GM19240 (cell line): Measurements from ENCODE around the gene UBE2E2.

Experiments
- DNase-seq: peaks from one replicate; pipeline ENCODE4 v3.0.0; 2011; ENCODE audit warnings: low spot score; ENCODE audit not compliant: insufficient read length

Gene UBE2E2

DNA sequence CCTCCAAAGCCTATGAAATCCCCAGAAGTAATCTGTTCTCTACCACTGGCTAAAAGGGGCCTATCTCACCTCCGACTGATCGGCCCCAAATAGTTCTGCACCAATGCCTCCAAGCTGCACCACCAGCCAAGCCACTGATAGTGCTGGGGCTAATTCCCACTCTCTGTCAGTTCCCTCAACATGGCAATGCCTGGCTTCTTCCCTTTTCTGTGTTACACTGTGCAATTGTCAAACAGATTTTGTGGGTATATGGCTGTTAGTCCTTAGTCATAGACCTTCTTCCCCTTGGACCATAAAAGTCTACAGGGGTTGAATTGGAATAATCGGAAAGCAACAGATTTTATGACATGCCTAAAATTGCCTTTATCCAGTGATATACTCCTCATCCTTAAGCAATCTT, 9.3 kb upstream of the UBE2E2 start:
- no peak for DNase-seq

DNA sequence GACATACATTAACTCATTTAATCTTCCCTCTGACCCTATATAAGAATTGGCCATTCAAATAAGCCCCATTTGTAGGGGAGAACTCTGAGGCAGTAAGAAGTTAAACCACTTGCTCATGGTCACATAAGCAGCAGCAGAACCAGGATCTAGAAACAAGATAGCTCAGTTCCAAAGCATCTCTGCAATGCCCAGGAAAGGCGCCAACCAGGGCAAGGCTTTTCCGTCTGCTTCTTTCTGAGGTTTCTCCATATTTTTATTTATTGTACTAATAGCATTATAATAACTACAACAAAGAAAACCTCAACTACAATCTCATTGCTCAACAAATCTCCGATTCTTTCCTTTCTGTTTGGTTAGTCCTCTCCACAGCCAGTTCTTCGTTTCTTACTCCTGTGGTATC, 4.3 kb upstream of the UBE2E2 start:
- no peak for DNase-seq

DNA sequence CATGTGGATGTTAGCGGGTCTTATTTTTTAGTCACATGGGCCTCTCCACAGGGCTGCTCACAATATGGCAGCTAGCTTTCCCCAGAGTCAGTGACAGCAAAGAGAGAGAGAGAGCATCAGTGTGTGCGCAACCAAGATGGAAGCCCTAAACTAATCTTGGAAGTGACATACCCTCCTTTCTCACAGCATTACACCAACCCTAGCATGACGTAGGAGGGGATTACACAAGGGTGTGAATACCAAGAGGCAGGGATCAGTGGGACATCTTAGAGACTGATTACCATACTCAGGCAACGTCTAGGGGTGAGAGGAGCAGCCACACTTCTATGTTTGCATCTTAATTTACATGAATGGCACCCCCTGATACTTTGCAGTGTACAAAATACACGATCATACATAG, 3.5 kb upstream of the UBE2E2 start:
- no peak for DNase-seq

DNA sequence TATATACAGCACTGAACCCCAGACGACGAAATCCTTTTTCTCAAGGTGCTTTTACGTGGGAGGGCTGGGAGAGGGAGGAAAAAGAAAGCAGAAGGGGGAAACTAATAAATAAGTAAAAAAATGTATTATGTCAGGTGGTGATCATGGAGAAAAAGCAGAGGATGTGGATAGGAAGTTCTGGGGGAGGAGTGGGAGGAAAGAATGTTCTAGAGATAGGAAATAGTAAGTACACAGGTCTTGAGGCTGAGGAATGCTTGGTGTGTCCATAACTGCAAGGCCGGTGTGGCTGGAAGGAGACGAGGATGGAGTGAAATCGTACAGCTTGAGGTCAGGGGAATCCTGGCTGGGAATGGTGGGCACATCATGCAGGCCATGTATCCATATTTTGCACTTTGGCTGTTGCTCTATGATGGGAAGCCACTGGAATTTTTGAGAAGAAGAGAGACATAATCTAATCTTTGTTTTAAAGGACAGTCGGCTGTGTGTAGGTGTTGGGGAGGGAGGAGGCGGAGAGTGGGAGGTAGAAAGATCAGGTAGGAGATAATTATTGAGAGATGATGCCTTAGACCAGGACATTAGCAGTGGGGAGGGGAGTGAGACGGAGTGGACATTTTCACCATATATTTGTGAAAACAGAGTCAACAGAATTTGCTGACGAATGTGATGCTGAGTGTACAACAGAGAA, 1.8 kb upstream of the UBE2E2 start:
- no peak for DNase-seq

DNA sequence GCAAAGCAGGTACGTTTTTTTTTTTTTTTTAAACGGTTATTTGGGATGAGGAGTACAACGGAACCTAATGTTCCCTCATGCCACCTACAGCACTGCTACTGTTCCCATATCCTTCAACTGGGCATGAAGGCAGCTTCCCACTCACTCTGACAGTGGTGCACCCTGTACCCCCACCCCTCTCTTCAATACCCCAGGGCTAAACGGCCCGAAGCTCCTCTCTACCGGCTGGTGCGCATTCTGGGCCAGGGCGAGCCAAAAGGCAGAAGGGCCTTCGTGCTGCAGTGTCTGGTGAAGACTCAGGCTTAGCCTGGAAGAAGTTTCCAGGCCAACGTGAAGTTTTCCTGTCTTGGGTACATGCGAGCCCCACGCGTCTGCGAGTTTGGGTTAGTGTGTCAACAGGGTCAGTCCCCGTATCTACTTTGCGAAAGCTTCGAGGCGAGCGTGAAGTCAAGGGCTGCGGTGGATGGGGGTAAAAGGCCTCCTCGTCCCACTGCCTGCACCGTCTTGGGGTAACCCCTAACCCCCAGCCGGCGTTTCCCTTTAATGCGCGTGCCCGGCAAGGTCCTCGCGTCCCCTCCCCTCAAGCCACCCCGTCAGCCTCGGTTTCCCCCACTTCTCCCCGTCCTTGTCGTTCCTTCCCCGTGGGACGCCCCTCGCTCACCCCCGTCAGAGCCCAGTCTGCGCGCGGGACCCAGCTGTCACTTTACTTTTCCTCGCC, 765 bp upstream of the UBE2E2 start:
- DNase-seq: no peak

DNA sequence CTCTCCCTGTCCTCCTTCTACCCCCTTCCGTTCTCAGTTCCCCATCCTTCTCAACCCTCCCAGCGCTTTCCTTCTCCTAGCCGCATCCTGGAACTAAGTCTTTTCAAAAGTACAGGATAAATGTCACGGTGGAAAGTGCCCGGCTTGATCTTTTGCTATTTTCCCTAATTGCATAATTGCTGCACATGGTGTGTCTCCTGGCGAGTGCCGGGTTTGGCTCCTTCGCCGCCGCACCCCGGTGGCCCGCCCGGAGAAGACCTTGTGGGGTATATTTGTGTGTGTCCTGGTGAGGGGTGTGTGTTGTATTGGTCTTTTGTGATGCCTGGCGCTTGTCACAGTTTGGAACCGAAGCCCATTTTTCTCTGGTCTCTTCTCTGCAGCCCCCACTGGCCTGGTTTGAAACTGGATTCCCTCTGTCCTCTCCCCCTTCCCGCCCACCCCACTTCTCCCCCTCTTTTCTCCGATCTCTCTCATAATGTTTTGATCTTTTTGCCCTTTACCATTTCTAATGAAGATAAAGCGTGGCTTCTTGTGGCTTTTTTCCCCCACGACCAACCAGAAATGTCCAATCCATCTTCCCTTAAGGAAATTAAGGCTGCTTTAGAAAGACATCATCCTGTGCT, 692 bp downstream of the UBE2E2 start:
- no peak for DNase-seq

DNA sequence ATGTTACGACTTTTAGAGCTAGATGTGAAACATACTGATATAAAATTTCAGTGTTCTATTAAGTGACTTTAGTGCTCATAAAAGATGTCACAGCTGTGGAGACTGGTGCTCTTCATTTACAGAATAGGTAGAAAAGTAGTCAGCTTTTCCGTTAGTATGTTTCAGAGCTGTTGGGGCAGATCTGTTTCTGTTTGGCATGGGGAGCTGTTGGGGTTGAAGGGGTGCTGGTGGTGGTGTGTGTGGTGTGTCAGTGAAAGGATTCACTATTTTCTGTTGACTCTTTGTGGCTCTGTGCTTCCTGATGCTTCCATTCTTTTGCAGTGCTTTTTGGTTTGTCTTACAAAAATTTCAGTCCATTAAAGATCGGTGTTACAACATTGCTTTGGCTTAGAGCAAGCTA, 3.2 kb downstream of the UBE2E2 start:
- DNase-seq: no peak

DNA sequence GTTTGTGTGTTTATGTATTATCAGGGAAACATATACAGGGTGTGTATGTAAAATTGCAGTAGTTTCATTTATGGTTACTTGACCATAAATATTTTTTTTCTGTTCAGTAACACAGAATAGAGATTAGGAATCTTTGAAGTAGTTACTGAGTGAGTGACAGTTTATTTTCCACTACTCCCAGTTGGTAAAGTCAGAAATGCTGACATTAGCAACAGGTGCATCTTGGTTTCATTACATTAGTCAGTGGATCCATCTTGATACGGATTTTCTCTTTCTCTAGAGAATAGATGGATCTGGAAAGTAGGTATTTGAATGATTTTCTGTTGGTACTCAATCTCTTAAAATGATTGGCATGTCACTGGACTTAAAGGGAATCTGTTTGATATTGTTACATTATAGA, 6.0 kb downstream of the UBE2E2 start:
- DNase-seq: no peak

DNA sequence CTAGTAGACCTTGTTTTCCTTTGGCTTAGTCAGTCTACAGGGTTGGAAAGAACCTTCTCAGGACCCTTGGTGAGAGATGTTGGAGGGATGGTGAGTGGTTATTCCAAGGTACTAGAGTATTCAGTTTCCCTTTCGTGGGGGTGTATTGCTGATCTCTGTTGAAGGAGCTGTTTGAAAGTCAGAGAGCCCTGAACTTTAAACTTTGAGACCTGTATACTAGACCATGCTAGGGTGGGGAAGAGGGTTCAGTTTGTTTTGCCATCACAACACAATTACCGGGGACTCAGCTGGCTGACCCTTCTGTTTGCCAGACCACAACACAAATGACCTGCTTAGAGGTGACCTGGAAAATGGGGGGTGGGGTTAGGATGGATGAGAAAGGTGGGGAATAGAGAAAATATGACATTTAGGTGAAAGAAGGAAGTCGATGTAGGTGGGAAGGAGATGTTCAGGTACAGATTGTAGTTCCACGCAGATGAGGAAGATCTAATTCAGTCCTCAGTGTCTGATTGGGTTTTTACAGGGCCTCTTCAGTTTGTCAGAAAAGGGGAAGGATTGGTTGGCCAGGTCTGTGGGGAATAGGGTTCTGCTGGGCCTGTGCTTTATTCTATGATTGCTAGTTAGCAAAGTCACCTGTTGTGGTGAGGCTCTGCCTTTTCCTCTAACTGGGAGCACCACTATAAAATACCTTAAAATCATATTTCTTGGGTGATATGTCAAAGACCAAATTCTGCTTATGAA, 6.8 kb downstream of the UBE2E2 start:
- DNase-seq: no peak

DNA sequence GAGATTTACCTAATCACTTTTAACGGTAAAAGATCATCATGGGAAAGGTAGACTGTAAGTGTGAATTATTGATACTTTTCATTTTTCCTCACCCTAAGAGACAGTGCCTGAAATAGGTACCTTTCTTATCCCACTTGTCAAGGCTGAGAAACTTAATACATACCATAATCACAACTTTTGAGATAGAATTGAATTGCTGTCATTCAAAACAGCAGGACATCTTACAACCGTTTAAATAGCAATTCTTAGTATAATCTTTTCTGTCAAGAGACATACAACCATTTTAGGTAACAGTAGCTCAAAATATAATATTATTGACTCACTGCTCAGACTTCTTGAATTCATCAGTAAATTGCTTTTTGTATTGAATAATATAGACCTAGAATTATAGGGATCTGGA, 10.7 kb downstream of the UBE2E2 start:
- DNase-seq: no peak

DNA sequence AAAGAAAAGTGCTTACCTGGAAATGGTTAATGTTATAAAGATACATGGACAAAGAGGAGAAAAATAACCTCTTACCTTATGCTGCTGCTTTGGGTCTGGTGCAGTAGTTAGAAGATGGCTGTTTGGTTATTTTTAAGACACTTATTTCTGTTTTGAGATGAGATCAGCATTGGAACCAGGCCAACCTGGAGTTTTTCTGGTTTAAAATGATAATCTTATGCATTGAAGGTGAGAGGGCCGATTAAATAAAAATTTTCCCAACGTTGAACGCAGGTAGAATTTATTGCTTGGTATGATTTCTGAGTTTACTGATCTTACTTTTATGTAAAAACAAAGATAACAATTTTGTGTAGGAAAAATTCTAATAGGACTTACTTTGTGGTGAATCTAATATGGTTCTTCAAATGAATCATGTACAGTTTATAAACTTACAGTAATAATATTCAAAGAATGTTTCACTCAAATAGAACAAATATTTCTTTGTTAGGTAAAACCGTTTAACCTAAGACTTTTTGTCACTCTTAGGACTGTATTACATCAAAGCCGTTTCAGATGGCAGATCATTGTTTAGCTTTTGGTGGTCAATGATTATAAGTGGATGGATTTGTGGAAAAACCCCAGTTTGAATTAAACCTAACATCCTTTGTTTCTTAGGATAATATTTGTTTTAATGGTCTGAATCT, 14.9 kb downstream of the UBE2E2 start:
- no peak for DNase-seq

DNA sequence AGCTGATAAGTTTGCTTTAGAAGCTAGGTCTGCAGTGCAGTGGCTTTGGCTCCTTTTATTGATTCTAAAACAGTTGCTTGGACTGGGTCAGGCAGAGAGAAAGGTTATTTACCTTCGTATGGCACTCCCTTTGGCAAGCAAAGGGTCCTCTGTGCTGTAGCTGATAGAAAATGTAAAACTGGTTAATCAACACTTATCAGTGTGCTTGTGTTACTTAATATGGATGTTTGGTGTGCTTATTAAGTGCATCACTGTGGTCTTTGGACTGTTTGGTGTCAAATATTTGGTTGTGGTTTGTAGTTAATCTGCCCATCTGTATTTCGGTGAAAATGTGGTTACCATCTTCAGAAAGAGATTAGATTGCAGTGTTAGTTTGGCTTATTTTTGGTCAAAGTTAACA, 16.0 kb downstream of the UBE2E2 start:
- no peak for DNase-seq

DNA sequence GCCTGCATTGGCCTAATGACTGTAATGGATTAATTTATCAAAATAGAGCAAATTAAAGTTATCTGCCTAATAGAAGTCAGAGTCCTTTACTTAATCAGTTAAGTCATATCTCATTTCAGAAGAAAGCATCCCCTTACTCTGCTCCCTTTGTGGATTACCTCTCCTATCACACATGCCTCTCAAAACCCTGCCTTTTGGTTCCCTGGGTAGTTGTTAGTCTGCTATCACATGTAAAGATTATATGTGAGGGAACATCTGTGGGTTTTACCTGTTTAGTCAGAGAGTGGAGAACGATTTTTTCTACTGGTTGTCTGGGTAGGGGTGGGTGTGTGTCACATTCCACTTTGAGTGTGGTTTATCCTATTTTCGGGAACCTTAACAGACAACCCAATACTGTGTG, 16.4 kb downstream of the UBE2E2 start:
- no peak for DNase-seq

DNA sequence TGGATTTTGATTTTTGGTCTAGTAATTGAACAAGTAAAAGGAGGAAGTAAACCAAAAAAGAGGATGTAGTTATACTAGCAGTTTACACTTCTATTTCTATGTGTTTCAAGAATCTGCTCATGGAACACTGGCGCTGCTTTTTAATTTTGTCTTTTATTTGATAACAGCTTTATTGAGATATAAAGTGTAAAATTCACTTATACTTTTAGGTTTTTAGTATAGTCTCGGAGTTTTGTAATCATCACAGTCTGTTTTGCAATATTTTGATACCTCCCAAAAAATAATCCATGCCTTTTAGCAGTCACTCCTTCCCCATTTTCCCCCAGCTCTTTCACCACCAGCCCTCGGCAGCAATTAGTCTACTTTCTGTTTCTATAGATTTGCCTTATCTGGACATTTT, 18.0 kb downstream of the UBE2E2 start:
- no peak for DNase-seq

DNA sequence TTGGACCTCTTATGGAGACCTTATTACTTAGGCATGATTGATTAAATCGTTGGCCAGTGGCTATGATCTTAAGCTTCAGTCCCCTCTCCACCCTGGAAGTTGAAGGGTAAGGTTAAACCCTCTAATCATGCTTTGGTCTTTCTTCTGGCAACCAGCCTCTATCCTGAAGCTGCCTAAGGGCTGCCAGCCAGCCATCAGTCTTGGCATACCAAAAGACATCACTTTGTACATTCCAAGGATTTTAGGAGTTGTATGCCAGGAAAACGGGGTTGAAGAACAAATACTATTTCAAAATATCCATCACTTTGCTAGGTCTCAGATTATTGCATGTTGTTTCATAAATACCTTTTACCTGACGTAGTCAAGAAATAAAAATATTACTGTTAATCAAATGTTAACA, 28.9 kb downstream of the UBE2E2 start:
- DNase-seq: no peak

DNA sequence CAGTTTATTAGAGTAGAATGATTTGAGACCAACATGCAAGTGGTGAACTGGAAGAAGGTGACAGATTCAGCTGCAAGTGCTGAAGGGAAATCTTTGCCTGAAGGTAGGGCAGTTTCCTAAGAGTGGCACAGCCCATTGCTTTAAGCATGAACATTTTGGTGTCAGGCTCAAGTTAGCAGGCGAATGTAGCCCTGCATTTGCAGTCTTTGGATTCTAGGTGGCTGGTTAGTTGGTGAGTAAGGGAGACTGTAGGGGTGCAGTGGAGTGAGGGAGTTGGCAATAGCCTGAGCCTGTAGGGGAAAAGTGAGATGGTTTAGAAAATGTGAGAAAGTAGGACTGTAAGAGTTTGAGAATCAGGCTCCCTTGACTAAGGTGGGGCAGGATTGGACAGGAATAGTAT, 29.7 kb downstream of the UBE2E2 start:
- no peak for DNase-seq

DNA sequence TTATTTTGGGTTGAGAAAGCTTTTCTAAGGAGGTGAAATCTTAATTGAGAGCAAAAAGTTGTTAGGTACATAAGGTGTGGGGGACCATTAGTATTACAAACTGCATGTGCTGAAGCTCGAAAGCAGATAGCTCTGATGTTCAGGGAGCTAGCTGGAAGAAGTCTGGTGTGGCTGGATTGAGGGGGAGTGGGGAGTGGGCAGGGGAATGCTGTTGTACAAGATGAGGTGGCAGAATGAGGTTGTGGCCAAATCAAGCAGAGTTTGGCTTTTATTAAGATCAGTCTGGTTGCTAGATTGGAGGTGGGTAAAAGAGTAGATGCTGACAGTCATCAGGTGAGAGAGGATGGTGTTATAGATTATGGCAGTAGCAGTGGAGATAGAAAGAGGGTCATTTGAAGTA, 32.1 kb downstream of the UBE2E2 start:
- DNase-seq: no peak

DNA sequence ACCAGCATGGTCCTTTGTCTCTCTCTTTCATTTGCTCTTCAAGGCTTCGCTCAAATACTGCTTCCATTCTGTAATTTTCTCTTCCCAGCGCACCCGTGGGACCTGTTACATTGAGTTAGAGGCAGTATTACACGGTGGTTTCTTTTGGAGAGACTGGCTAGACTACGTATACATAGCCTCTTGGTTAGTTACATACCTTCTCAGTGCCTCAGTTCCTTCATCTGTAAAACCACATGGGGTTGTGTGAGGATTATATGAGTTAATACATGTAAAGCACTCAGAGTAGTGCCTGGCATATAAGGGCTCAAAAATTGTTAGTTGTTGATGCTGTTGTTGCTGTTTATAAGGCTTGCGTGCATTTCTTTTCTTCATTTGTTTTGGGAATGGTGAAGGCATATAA, 33.8 kb downstream of the UBE2E2 start:
- no peak for DNase-seq

DNA sequence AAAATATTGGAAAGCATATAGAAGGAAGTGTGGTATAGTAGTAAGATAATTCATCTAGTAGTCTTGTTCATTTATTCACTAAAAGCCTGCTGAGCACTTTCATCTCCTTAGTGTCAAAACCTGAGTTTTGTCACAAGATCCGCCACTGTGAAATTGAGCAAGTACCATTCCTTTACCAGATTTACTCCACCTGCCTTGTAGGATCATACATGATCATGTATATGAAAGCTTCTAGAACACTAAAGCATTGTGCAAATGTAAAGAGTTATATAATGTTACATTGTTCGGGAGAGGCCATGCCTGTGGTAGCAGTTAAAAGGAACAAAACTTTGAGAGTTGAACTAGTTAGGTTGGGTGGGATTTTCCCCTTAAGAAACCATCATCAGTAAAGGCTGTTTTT, 35.0 kb downstream of the UBE2E2 start:
- no peak for DNase-seq

DNA sequence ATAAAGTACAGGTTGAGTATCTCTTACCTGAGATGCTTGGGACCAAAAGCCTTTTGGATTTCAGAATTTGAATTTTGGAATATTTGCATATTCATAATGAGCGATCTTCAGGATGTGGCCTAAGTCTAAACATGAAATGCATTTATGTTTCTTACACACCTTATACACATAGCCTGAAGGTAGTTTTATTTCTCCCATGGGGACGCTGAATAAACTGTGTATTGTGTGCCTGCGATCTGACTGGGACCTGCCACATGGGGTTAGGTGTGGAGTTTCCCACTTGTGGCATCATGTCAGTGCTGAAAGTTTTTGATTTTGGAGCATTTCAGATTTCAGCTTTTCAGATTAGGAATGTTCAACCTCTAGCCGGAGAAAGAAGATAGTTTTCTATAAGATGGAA, 35.5 kb downstream of the UBE2E2 start:
- no peak for DNase-seq

DNA sequence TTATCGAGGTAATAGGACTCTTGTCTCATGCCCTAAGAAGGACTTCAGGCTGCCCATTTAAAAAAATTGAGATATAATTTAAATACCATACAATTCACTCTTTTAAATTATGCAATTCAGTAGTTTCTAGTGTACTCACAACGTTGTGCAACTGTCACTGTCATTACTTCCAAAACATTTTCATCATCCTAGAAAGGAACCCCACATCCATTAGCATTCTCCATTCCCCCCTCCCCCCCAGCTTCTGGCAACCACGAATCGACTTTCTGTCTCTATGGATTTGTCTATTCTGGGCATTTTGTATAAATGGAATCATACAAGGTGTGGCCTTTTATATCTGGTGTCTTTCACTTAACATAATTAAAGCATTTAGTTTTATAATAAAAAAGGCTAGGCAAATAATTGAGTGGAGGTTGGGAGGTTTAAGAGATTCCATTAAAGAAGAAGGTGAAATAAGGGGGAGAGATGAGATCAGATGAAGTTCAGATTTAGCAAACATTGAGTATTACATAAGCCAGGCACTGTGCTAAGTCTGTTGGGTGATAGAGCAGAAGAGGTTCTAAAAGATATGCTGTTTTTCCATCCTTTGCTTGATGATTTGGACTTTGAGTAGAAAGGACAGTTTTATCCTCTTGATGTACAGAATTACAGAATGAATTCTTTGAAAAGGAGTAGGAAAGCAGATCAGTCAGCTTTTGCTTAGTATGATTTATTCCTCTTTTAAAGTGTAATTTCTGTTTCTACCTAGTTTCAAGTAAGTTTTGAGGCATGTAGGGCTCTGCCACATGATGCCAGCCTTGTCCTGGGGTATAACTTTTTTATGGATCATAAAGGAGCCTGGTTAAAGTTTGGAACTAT, 36.3 kb downstream of the UBE2E2 start:
- no peak for DNase-seq
